Measurements from ENCODE around the gene TUBB4B. TPM values are rescaled to one million over a fixed set of nuclear protein-coding genes. Genes with fewer than 3 reads are reported as not detected.

The TUBB4B gene
- total and polyA plus RNA-seq, 2 donors, result 57.9 to 239 TPM

Other genes with a start within 250 kb of the TUBB4B start
- gene PAXX, start 248.9 kb upstream of the TUBB4B start, total RNA-seq, result 9.3 TPM
- gene PAXX, start 248.9 kb upstream of the TUBB4B start, polyA plus RNA-seq, result 55.4 TPM
- gene CLIC3, start 244.7 kb upstream of the TUBB4B start, total RNA-seq, result 3.6 TPM
- gene CLIC3, start 244.7 kb upstream of the TUBB4B start, polyA plus RNA-seq, result 11.0 TPM
- 11.1 TPM for gene ABCA2, start 213.1 kb upstream of the TUBB4B start, total RNA-seq
- 30.8 TPM for gene ABCA2, start 213.1 kb upstream of the TUBB4B start, polyA plus RNA-seq
- not detected for gene FUT7, start 209.2 kb upstream of the TUBB4B start, total RNA-seq
- 0.18 TPM for gene FUT7, start 209.2 kb upstream of the TUBB4B start, polyA plus RNA-seq
- gene NPDC1, start 195.1 kb upstream of the TUBB4B start, total RNA-seq, result 17.9 TPM
- 120 TPM for gene NPDC1, start 195.1 kb upstream of the TUBB4B start, polyA plus RNA-seq
- gene ENTPD2, start 187.2 kb upstream of the TUBB4B start, total RNA-seq, result 6.4 TPM
- 2.8 TPM for gene ENTPD2, start 187.2 kb upstream of the TUBB4B start, polyA plus RNA-seq
- gene SAPCD2, start 170.7 kb upstream of the TUBB4B start, total RNA-seq, result 3.2 TPM
- 0.63 TPM for gene SAPCD2, start 170.7 kb upstream of the TUBB4B start, polyA plus RNA-seq
- 4.0 TPM for gene UAP1L1, start 163.8 kb upstream of the TUBB4B start, total RNA-seq
- gene UAP1L1, start 163.8 kb upstream of the TUBB4B start, polyA plus RNA-seq, result 11.5 TPM
- 29.1 TPM for gene MAN1B1, start 154.3 kb upstream of the TUBB4B start, total RNA-seq
- gene MAN1B1, start 154.3 kb upstream of the TUBB4B start, polyA plus RNA-seq, result 38.5 TPM
- 18.5 TPM for gene DPP7, start 126.6 kb upstream of the TUBB4B start, total RNA-seq
- 162 TPM for gene DPP7, start 126.6 kb upstream of the TUBB4B start, polyA plus RNA-seq
- gene GRIN1, start 102.1 kb upstream of the TUBB4B start, total RNA-seq, result 0.26 TPM
- gene GRIN1, start 102.1 kb upstream of the TUBB4B start, polyA plus RNA-seq, result 0.18 TPM
- gene LRRC26, start 71.2 kb upstream of the TUBB4B start, total RNA-seq, result not detected
- not detected for gene LRRC26, start 71.2 kb upstream of the TUBB4B start, polyA plus RNA-seq
- not detected for gene TMEM210, start 69.2 kb upstream of the TUBB4B start, total RNA-seq
- not detected for gene TMEM210, start 69.2 kb upstream of the TUBB4B start, polyA plus RNA-seq
- gene ANAPC2, start 52.7 kb upstream of the TUBB4B start, total RNA-seq, result 18.6 TPM
- 40.3 TPM for gene ANAPC2, start 52.7 kb upstream of the TUBB4B start, polyA plus RNA-seq
- gene SSNA1, start 52.6 kb upstream of the TUBB4B start, total RNA-seq, result 21.4 TPM
- 94.1 TPM for gene SSNA1, start 52.6 kb upstream of the TUBB4B start, polyA plus RNA-seq
- 3.0 TPM for gene TPRN, start 40.5 kb upstream of the TUBB4B start, total RNA-seq
- 9.3 TPM for gene TPRN, start 40.5 kb upstream of the TUBB4B start, polyA plus RNA-seq
- 24.2 TPM for gene TMEM203, start 35.6 kb upstream of the TUBB4B start, total RNA-seq
- 41.2 TPM for gene TMEM203, start 35.6 kb upstream of the TUBB4B start, polyA plus RNA-seq
- 3.2 TPM for gene NDOR1, start 35.6 kb upstream of the TUBB4B start, total RNA-seq
- gene NDOR1, start 35.6 kb upstream of the TUBB4B start, polyA plus RNA-seq, result 10.4 TPM
- not detected for gene RNF208, start 19.0 kb upstream of the TUBB4B start, total RNA-seq
- 8.1 TPM for gene RNF208, start 19.0 kb upstream of the TUBB4B start, polyA plus RNA-seq
- 0.42 TPM for gene CYSRT1, start 16.1 kb upstream of the TUBB4B start, total RNA-seq
- gene CYSRT1, start 16.1 kb upstream of the TUBB4B start, polyA plus RNA-seq, result 0.71 TPM
- not detected for gene RNF224, start 13.8 kb upstream of the TUBB4B start, total RNA-seq
- gene RNF224, start 13.8 kb upstream of the TUBB4B start, polyA plus RNA-seq, result 0.09 TPM
- gene SLC34A3, start 10.4 kb upstream of the TUBB4B start, total RNA-seq, result not detected
- 0.05 TPM for gene SLC34A3, start 10.4 kb upstream of the TUBB4B start, polyA plus RNA-seq
- not detected for gene STPG3, start 10.0 kb downstream of the TUBB4B start, total RNA-seq
- gene STPG3, start 10.0 kb downstream of the TUBB4B start, polyA plus RNA-seq, result not detected
- 28.9 TPM for gene NELFB, start 14.0 kb downstream of the TUBB4B start, total RNA-seq
- 64.2 TPM for gene NELFB, start 14.0 kb downstream of the TUBB4B start, polyA plus RNA-seq
- 2.0 TPM for gene TOR4A, start 36.4 kb downstream of the TUBB4B start, total RNA-seq
- gene TOR4A, start 36.4 kb downstream of the TUBB4B start, polyA plus RNA-seq, result 8.1 TPM
- 6.3 TPM for gene NRARP, start 61.0 kb downstream of the TUBB4B start, total RNA-seq
- gene NRARP, start 61.0 kb downstream of the TUBB4B start, polyA plus RNA-seq, result 6.5 TPM
- gene EXD3, start 181.9 kb downstream of the TUBB4B start, total RNA-seq, result 7.5 TPM
- 12.0 TPM for gene EXD3, start 181.9 kb downstream of the TUBB4B start, polyA plus RNA-seq
- 0.90 TPM for gene NOXA1, start 182.1 kb downstream of the TUBB4B start, total RNA-seq
- 3.0 TPM for gene NOXA1, start 182.1 kb downstream of the TUBB4B start, polyA plus RNA-seq
- 0.16 TPM for gene ENTPD8, start 200.1 kb downstream of the TUBB4B start, total RNA-seq
- gene ENTPD8, start 200.1 kb downstream of the TUBB4B start, polyA plus RNA-seq, result not detected
- gene NSMF, start 218.0 kb downstream of the TUBB4B start, total RNA-seq, result 8.6 TPM
- 36.2 TPM for gene NSMF, start 218.0 kb downstream of the TUBB4B start, polyA plus RNA-seq

Measured in urinary bladder (tissue), 2 donors.